ENCODE results near the gene ZBTB43. TPM values are rescaled to one million over a fixed set of nuclear protein-coding genes. Genes with fewer than 3 reads are reported as not detected.

Gene ZBTB43
- total and polyA plus RNA-seq, 10 donors: 1.4 to 19.2 (median 14.1) TPM

GRCh38 chr9:126756876-126757415 is 47.9 kb upstream of the ZBTB43 start:
- no peak overlapping the region for H3K4me3 ChIP-seq
- H3K27ac ChIP-seq: no peak overlapping the region
- TF ChIP-seq POLR2A (IDR thresholded peaks at IDR 0.05) (no peak), CTCF (IDR thresholded peaks at IDR 0.05 in 8 of 11, conservative IDR thresholded peaks at IDR 0.05 in 3 of 11) (no peak), POLR2AphosphoS5 (IDR thresholded peaks at IDR 0.05) (no peak)
- H3K4me1 ChIP-seq: no peaks in the 10 kb centered on the region
- WGBS, 5 donors: 73 to 81% (median 80%) methylated on average over 6 of the region's 6 CpGs
- no peak for DNase-seq
- peaks cover 0 to 4% (median 0%) of the 10 kb centered on the region in 7 donors for H3K27me3 ChIP-seq (replicated peaks in 1 of 7)
- H3K36me3 ChIP-seq: no peaks in the 10 kb centered on the region
- no peaks in the 10 kb centered on the region for H3K9me3 ChIP-seq
- intact Hi-C loops (cut with DNase I; ENCODE audit: low total_unique reads): no loop called here

DNA sequence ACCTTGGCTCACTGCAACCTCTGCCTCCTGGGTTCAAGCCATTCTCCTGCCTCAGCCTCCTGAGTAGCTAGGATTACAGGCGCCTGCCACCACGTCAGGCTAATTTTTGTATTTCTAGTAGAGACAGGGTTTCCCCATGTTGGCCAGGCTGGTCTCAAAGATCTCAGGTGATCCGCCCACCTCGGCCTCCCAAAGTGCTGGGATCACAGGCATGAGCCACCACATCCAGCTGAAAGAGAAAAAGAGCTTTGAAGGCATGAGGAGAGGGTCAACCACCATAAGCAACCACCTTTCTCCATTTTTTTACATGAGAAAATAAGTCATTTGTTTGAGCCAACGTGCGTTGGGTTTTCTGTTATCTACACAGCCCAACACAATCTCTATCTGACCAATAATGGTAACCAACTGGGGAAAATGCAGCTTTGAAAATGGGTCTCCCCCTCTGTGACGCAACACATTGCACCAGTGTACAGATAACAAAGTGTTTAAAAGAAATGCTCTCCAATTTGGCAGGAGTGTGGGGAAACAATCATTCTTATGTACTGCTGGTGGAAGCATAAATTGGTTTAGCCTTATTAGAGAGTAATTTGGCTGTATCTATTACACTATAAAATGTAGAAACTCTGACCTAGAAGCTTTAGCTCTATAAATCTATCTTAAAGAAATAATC is 45.8 kb upstream of the ZBTB43 start:
- no peak for TF ChIP-seq POLR2A (IDR thresholded peaks at IDR 0.05)
- TF ChIP-seq CTCF (IDR thresholded peaks at IDR 0.05 in 8 of 11, conservative IDR thresholded peaks at IDR 0.05 in 3 of 11): no peak
- TF ChIP-seq POLR2AphosphoS5 (IDR thresholded peaks at IDR 0.05): no peak
- intact Hi-C loops (cut with DNase I; ENCODE audit: low total_unique reads): no loop called here
- no peaks in the 10 kb centered on the region for H3K36me3 ChIP-seq
- no peak overlapping the region for H3K27ac ChIP-seq
- no peak overlapping the region for H3K4me3 ChIP-seq
- peaks cover 0 to 4% (median 0%) of the 10 kb centered on the region in 7 donors for H3K27me3 ChIP-seq (replicated peaks in 1 of 7)
- no peaks in the 10 kb centered on the region for H3K4me1 ChIP-seq
- no peaks in the 10 kb centered on the region for H3K9me3 ChIP-seq
- 89 to 95% (median 91%) methylated on average over 7 of the region's 7 CpGs for WGBS, 5 donors
- DNase-seq: no peak

DNA sequence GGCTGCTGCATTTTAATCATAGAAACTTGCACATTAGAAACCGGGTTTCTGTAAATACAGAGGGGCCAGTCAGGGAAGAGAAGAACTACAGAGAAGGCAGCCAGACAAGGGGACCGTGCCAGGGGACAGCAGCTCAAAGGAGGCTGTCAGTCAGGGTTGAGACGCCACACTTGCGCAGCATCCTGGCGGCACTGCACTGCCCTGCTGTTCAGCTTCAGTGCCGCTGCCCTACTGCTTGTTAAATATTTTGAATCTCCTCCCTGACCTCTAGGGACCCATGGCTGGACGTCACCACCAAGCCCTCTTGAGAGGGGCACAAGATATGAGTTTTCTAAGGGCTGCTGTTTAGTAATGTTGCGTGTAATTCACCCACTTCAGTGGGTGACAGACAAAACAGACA is 43.6 kb upstream of the ZBTB43 start:
- TF ChIP-seq POLR2A (IDR thresholded peaks at IDR 0.05): no peak
- no peak for TF ChIP-seq POLR2AphosphoS5 (IDR thresholded peaks at IDR 0.05)
- no peak for TF ChIP-seq CTCF (IDR thresholded peaks at IDR 0.05 in 8 of 11, conservative IDR thresholded peaks at IDR 0.05 in 3 of 11)
- no peak for DNase-seq

GRCh38 chr9:126763130-126763764 is 41.6 kb upstream of the ZBTB43 start:
- TF ChIP-seq POLR2AphosphoS5 (IDR thresholded peaks at IDR 0.05): no peak
- TF ChIP-seq POLR2A (IDR thresholded peaks at IDR 0.05): no peak
- TF ChIP-seq CTCF (IDR thresholded peaks at IDR 0.05 in 8 of 11, conservative IDR thresholded peaks at IDR 0.05 in 3 of 11): no peak
- Histone ChIP-seq H3K36me3 (no peaks in the 10 kb centered on the region), H3K27ac (no peak overlapping the region), H3K9me3 (no peaks in the 10 kb centered on the region), H3K4me1 (no peaks in the 10 kb centered on the region), H3K27me3 (replicated peaks in 1 of 7) (peaks cover 0 to 4% (median 0%) of the 10 kb centered on the region in 7 donors), H3K4me3 (no peak overlapping the region)
- WGBS, 5 donors: 81 to 88% (median 84%) methylated on average over 7 of the region's 7 CpGs
- no peak for DNase-seq
- intact Hi-C loops (cut with DNase I; ENCODE audit: low total_unique reads): no loop called here

More for the DNA sequence above, 43.6 kb upstream of the ZBTB43 start:
- H3K4me3 ChIP-seq: no peak overlapping the region
- 65 to 80% (median 69%) methylated on average over 8 of the region's 8 CpGs for WGBS, 5 donors
- H3K36me3 ChIP-seq: no peaks in the 10 kb centered on the region
- no peak overlapping the region for H3K27ac ChIP-seq
- H3K9me3 ChIP-seq: no peaks in the 10 kb centered on the region
- peaks cover 0 to 4% (median 0%) of the 10 kb centered on the region in 7 donors for H3K27me3 ChIP-seq (replicated peaks in 1 of 7)
- no peaks in the 10 kb centered on the region for H3K4me1 ChIP-seq
- intact Hi-C loops (cut with DNase I; ENCODE audit: low total_unique reads): no loop called here

All from spleen (tissue), 11 donors.